Measurements from ENCODE around the gene ESYT2.

ESYT2 gene

GRCh38 chr7:158802535-158803366 lies 26.6 kb downstream of the ESYT2 start:
- peak in 1 of 2 donors; percentile 17 for DNase-seq

- no peak for DNase-seq
Measured at GRCh38 chr7:158798741-158799140, 30.6 kb downstream of the ESYT2 start.

- no peak for DNase-seq
Measured at GRCh38 chr7:158796667-158797066, 32.6 kb downstream of the ESYT2 start.

GRCh38 chr7:158795272-158795671 lies 34.0 kb downstream of the ESYT2 start:
- DNase-seq = no peak

DNA sequence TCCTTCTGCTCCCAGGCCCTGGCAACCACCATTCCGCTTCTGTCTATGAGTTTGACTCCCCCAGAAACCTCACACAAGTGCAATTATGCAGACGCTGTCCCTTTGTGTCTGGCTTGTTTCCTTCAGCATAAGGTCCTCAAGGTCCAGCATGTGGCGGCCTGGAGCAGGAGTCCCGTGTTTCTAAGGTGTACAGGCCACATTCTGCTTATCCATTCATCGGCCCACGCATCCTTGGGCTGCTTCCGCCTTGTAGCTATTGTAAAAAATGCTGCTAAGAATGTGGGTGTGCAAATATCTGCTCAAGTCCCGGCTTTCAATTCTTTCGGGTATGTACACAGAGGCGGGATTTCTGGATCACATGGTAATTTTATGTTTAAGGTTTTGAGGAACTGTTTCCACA lies 38.2 kb downstream of the ESYT2 start:
- no peak for DNase-seq

DNA sequence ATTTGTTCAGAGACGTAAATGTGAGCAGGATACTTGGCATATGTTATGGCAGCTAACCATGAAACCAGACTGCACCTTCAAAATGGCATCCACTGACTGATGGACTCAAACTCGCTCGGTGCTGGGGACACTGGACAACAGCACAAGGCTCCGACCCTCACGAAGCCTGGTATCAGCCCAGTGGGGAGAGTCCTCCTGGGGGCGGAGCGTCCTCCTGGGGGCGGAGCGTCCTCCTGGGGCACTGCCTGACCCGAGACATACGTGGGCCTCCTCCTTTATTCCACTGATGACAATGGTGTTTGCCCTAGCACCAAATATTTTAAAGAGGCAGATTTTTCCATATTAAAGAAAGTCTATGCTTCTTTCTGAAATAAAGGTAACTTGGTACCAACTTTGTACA lies 39.5 kb downstream of the ESYT2 start:
- DNase-seq = no peak

GRCh38 chr7:158786898-158787297 lies 42.4 kb downstream of the ESYT2 start:
- DNase-seq = no peak

GRCh38 chr7:158784270-158784669 lies 45.0 kb downstream of the ESYT2 start:
- DNase-seq = no peak

DNA sequence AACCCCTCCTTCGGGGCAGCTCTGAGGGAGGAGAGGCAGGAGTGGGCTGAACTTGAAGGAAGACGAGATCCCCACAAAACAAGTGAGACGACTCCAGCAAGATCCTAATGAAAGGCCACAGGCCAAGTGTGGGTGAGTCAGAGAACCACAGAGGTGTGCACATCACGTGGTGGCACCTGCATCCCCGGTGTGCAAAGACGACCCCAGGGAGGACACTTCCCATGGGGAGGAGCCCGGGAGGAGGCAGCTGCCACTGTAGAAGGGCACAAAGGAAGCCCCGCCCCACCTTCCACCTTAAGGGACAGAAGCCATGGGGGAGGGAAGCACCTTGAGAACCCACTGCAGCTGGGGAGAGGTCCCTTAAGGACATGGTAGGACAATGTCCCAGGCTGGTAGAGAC lies 45.7 kb downstream of the ESYT2 start:
- DNase-seq = no peak

DNA sequence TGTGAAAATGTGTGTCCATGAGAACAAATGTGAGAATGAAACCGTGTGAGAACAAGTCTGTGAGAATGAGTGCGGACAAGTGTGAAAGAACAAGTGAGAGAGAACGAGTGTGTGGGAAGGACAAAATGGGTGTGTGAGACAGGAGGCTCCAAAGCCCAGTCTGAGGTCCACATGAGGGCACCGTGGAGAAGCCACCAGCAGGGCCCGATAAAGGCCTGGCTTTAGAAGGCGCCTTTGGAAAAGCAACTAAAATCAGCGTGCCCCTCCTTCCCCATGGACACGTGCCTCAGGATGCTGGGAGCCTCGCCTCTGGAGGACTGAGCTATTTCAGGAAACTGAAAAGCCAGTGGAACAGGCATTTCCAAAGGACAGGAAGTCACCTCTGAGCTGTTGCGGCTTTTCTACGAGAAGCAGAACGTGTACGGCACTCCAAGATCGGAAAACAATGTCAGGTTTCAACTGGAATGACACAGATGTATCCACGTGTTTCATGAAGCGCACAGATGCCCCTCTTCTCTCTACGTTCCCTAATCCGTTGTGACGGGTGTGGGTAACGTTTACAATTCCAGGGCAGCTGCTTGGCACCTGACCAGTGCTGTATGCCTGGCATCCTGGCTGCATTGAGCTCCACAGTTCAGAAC lies 46.4 kb downstream of the ESYT2 start:
- peak; percentile 17 to 18 for DNase-seq

DNA sequence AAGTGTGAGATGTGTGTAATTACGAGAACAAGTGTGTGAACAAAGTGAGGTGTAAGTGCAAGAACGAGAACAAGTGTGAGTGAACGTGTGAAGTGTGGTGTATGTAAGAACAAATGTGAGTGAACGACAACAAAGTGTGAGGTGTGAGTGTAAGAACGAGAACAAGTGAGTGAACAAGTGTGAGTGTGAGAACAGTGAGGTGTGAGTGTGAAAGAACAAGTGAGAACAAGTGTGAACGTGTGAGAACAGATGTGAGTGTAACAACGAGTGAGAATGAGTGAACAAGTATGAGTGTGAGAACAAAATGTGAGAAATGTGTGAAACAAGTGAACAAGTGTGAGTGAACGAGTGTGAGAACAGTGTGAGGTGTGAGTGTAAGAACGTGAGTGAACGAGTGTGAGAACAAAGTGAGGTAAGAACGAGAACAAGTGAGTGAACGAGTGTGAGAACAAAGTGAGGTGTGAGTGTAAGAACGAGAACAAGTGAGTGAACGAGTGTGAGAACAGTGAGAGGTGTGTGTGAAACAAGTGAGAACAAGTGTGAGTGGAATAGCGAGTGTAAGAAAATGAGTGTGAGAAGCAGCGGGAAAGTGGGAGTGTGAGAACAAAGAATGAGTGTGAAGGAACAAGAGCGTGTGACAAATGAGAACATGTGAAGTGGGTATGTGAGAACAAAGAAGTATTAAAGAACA lies 47.2 kb downstream of the ESYT2 start:
- DNase-seq = no peak

- no peak for DNase-seq
Measured at GRCh38 chr7:158781217-158781973, 47.9 kb downstream of the ESYT2 start.

DNA sequence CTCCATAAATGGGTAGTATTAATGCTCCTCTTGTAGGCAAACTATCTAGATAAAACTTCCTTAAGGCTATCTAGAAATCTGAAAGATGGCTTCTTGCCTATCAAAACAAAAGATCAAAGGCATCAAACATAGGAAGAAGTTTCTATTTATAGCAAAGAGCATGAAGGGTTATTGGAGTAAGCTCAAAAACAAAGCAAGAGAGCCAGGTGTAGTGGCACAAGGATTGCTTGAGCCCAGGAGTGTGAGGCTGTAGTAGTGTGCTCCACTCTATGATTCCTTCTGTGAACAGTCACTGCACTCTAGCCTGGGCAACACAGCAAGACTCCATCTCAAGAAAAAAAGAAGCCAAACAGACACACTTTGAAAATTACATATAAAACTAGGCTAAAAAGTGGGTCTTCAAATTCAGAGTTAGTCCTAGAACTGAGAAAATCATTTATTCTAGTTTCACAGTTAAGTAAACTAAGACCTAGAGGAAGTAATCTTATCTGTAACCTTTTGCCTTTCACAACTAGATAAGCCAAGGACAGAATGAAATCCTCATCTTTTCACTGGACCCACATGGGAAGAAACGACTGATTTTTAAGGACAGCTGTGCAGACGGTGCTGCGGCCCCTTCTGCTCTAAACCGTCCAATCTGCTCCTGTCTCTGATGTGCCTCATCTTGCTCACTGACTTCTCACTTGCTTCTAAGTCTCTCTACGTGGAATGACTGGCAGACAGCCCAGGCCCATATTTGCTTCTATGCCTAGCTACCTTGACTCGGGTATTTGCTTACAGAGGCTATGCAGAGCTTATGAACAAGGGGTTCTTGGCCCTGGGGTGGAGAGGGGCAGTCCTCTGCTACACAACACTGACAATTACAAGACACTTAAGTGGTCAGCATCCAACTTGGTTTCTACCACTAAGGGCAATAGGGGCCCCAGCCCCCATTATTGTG lies 50.0 kb downstream of the ESYT2 start:
- DNase-seq = no peak

DNA sequence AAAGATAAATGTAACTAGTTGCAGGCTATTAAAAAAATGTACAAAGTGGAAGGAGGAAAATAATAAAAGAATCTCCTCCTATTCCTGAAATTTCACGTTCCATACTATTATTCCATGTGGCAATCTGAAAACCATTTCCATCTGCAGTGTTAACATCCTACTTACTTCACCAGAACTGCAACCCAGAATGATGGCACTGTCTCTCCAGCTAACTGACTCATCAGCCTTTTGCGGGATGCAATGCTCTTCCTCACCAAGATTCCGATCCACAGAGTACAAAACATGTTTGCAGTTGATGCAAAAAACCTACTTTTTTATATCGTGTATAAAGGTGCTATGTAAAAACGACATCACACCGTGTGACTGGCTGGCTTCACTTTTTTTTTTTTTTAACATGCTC lies 50.8 kb downstream of the ESYT2 start:
- no peak for DNase-seq

GRCh38 chr7:158777793-158778192 lies 51.5 kb downstream of the ESYT2 start:
- no peak for DNase-seq

DNA sequence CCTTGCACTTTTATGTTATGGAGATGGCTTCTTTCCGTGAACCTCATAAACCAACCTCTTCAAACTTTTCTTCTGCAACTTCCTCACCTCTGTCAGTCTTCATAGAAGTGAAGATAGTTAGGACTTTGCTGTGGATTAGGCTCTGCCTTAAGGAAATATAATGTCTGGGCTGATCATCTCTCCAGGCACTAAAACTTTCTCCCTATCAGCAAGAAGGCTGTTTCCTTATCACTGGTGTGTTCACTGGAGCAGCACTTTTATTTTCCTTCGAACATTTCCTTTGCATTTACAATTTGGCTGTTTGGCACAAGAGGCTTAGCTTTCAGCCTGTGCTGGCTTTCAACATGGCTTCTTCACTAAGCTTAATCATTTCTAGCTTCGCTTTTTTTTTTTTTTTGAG lies 52.8 kb downstream of the ESYT2 start:
- no peak for DNase-seq

DNA sequence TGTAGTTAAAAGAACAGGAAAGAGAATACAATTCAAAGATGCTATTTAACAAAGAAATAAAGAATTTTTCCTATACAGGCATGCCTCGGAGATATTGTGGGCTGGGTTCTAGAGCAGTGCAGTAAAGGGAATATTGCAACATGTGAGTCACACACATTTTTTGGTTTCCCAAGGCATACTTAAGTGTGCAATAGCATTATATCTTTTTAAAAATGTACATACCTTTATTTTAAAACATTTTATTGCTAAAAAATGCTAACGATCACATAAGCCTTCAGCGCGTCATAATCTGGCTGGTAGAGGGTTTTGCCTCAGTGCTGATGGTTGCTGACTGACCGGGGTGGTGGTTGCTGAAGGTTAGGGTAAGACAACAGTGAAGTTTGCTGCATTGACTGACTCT lies 54.4 kb downstream of the ESYT2 start:
- no peak for DNase-seq

- no peak for DNase-seq
Measured at GRCh38 chr7:158772916-158773315, 56.4 kb downstream of the ESYT2 start.

GRCh38 chr7:158771213-158771834 lies 58.0 kb downstream of the ESYT2 start:
- DNase-seq = no peak

GRCh38 chr7:158767707-158768106 lies 61.6 kb downstream of the ESYT2 start:
- no peak for DNase-seq

- DNase-seq = no peak
Measured at GRCh38 chr7:158766570-158767281, 62.6 kb downstream of the ESYT2 start.

All from inflammatory macrophage (primary cell).